ENCODE measurements around the gene HMCN2.

The HMCN2 gene

DNA sequence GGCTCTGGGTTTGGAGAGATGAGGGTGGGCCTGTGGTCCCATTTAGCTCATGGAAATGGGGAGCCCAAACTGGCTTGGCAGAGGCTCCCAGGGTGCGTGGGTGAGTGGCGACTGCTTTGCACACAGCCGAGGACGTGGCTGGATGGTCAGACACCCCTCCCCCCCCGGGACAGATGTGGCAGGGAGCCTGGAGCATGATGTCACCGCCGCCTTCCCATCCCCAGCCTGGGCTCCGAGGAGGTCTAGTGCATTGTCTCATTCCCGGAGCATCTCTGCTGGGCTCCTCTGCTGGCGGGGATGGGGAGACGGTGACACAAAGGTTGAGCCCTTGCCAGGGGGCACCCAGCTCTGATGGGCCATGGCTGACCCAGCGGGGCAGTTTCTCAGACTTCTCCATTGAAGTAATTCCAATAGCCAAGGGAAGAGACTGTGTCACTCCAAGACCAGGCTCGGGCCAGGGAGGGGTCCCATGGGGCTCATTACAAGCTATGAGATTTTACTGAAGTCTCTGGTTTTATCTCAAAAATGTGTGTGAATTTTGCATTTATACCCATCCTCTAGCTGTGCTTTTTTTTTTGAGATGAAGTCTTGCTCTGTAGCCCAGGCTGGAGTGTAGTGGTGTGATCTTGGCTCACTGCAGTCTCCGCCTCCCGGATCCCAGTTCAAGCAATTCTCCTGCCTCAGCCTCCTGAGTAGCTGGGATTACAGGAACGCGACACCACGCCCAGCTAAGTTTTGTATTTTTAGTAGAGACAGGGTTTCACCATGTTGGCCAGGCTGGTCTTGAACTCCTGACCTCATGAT lies 36.1 kb downstream of the HMCN2 start:
- H3K27ac ChIP-seq (ENCODE audit: low read length), result no peak overlapping the region
- H3K9ac ChIP-seq (ENCODE audit: low read length), result no peak overlapping the region
- no peaks in the 10 kb centered on the region for H3K36me3 ChIP-seq (replicated peaks; ENCODE audit: low read depth, low read length)

DNA sequence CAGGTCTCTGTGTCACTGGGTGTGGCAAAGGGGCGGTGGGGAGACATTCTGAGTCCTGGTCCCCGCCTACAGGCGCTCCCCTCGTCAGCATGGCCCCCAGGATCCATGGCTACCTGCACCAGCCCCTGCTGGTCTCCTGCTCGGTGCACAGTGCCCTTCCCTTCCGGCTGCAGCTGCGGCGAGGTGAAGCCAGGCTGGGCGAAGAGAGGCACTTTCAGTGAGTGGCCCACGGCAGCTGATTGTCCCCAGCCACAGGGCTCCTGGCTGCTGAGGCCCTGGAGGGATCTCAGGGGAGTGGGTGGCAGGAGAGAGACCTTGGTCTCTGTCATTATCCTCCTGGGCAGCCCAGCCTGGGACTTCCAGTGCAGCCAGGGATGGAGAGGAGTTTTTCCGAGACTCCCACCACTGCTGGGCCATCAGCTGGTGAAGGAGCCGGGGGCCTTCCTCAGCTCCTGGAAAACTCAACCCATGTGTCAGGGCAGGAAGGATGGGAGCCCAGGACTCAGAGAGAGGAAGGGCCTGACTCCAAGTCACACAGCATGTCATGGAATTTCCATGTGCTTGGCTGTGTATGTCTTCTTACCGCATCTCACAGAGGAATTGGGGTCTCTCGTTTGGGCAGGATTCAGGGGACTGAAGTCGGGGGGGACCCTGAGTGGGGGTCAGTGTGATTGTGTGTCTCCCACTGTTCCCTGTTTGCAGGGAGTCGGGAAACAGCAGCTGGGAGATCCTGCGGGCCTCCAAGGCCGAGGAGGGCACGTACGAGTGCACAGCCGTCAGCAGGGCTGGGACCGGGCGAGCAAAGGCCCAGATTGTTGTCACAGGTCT lies 37.4 kb downstream of the HMCN2 start:
- Histone ChIP-seq H4K20me1 (ENCODE audit: insufficient read depth, low read length) (peaks cover 7% of the 10 kb centered on the region; the same call in 1 of the 2 replicates), H3K4me2 (ENCODE audit: low read length) (no peak overlapping the region), H3K27me3 (ENCODE audit: low read depth, low read length) (peaks cover 3% of the 10 kb centered on the region; the same call in 1 of the 2 replicates), H3K36me3 (replicated peaks; ENCODE audit: low read depth, low read length) (no peaks in the 10 kb centered on the region), H3K79me2 (ENCODE audit: low read length) (no peaks in the 10 kb centered on the region), H3K27ac (ENCODE audit: low read length) (no peak overlapping the region), H3K9ac (ENCODE audit: low read length) (no peak overlapping the region), H3K4me3 (ENCODE audit: low read length) (no peak overlapping the region), H3K9me3 (ENCODE audit: insufficient read depth, low read length) (no peaks in the 10 kb centered on the region), H2AFZ (ENCODE audit: low read depth, low read length) (no peak overlapping the region), H3K4me1 (ENCODE audit: low read length) (no peaks in the 10 kb centered on the region)
- no peak for TF ChIP-seq EZH2phosphoT487 (IDR thresholded peaks at IDR 0.05; ENCODE audit: low read depth)
- TF ChIP-seq, protein P1, sequence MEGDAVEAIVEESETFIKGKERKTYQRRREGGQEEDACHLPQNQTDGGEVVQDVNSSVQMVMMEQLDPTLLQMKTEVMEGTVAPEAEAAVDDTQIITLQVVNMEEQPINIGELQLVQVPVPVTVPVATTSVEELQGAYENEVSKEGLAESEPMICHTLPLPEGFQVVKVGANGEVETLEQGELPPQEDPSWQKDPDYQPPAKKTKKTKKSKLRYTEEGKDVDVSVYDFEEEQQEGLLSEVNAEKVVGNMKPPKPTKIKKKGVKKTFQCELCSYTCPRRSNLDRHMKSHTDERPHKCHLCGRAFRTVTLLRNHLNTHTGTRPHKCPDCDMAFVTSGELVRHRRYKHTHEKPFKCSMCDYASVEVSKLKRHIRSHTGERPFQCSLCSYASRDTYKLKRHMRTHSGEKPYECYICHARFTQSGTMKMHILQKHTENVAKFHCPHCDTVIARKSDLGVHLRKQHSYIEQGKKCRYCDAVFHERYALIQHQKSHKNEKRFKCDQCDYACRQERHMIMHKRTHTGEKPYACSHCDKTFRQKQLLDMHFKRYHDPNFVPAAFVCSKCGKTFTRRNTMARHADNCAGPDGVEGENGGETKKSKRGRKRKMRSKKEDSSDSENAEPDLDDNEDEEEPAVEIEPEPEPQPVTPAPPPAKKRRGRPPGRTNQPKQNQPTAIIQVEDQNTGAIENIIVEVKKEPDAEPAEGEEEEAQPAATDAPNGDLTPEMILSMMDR (IDR thresholded peaks at IDR 0.05; ENCODE audit: low read depth, low read length), result no peak

More for the DNA sequence above, 36.1 kb downstream of the HMCN2 start:
- Histone ChIP-seq H3K9me3 (ENCODE audit: insufficient read depth, low read length) (no peaks in the 10 kb centered on the region), H3K4me1 (ENCODE audit: low read length) (no peaks in the 10 kb centered on the region), H4K20me1 (ENCODE audit: insufficient read depth, low read length) (peaks cover 7% of the 10 kb centered on the region; the same call in 1 of the 2 replicates), H3K79me2 (ENCODE audit: low read length) (no peaks in the 10 kb centered on the region), H2AFZ (ENCODE audit: low read depth, low read length) (no peak overlapping the region), H3K4me2 (ENCODE audit: low read length) (no peak overlapping the region), H3K27me3 (ENCODE audit: low read depth, low read length) (peaks cover 3% of the 10 kb centered on the region; the same call in 1 of the 2 replicates), H3K4me3 (ENCODE audit: low read length) (no peak overlapping the region)
- TF ChIP-seq, protein P1 (IDR thresholded peaks at IDR 0.05; ENCODE audit: low read depth, low read length), result no peak
- no peak for TF ChIP-seq EZH2phosphoT487 (IDR thresholded peaks at IDR 0.05; ENCODE audit: low read depth)

DNA sequence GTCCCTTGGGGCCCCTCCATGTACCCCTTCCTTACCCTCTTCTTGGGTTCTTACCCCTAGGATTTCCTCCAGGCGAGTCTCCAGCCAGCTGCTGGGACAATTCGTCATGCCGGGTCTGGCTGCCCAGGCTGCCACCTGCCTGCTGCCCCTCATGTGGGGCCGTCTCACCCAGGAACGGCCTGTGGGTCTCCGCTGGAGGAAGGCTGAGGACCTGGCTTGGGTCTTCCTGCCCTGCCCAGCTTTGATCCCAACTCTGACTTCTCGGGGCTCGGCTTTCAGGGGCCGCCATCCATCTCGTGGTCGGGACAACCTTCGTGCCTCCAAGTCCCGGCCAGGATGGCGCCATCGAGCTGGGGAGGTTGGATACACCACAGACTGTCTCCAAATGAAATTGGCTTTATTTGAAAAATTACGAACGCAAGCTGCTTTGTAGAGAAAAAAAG lies 38.1 kb downstream of the HMCN2 start:
- no peaks in the 10 kb centered on the region for H3K9me3 ChIP-seq (ENCODE audit: insufficient read depth, low read length)
- H4K20me1 ChIP-seq (ENCODE audit: insufficient read depth, low read length), result peaks cover 5% of the 10 kb centered on the region; the same call in 1 of the 2 replicates
- peaks cover 3% of the 10 kb centered on the region; the same call in 1 of the 2 replicates for H3K27me3 ChIP-seq (ENCODE audit: low read depth, low read length)

More for the DNA sequence above, 38.1 kb downstream of the HMCN2 start:
- Histone ChIP-seq H3K4me1 (ENCODE audit: low read length) (no peaks in the 10 kb centered on the region), H3K79me2 (ENCODE audit: low read length) (no peaks in the 10 kb centered on the region), H3K36me3 (replicated peaks; ENCODE audit: low read depth, low read length) (no peaks in the 10 kb centered on the region), H3K27ac (ENCODE audit: low read length) (no peak overlapping the region), H3K9ac (ENCODE audit: low read length) (no peak overlapping the region), H2AFZ (ENCODE audit: low read depth, low read length) (no peak overlapping the region), H3K4me3 (ENCODE audit: low read length) (no peak overlapping the region), H3K4me2 (ENCODE audit: low read length) (no peak overlapping the region)
- no peak for TF ChIP-seq EZH2phosphoT487 (IDR thresholded peaks at IDR 0.05; ENCODE audit: low read depth)
- TF ChIP-seq, protein P1 (IDR thresholded peaks at IDR 0.05; ENCODE audit: low read depth, low read length), result no peak

All from OCI-LY3 (cell line).